DND-41 (cell line): ENCODE results near the gene MTPN.

Source experiments
- ATAC-seq: fragments of 200-7000 bp; cut with Tn5 transposase; 3 replicates; pipeline ENCODE4 v1.9.1; 2021; ENCODE audit warnings: low read depth; ENCODE audit not compliant: insufficient read depth
- DNase-seq: peaks from one replicate; pipeline ENCODE4 v3.0.0-alpha.2; 2020
- H2AFZ ChIP-seq: 2 replicates; pipeline ENCODE4 v1.6.0; 2012; ENCODE audit warnings: low read depth, low read length
- H3K27ac ChIP-seq: 2 replicates; pipeline ENCODE4 v1.5.1; 2012; ENCODE audit warnings: low read length, inconsistent platforms
- H3K27me3 ChIP-seq: fragments of 200-600 bp; sonication (generic); 2 replicates; pipeline ENCODE4 v1.6.0; 2012; ENCODE audit warnings: low read length, mild to moderate bottlenecking, inconsistent platforms; ENCODE audit not compliant: insufficient read depth, poor library complexity
- H3K36me3 ChIP-seq: 2 replicates; pipeline ENCODE4 v1.5.1; 2012; ENCODE audit warnings: low read length, inconsistent platforms; ENCODE audit not compliant: insufficient read depth
- H3K4me1 ChIP-seq: 2 replicates; pipeline ENCODE4 v1.5.1; 2012; ENCODE audit warnings: mild to moderate bottlenecking, low read length; ENCODE audit not compliant: insufficient read depth
- H3K4me2 ChIP-seq: 2 replicates; pipeline ENCODE4 v1.6.0; 2012; ENCODE audit warnings: mild to moderate bottlenecking, moderate library complexity, low read length, inconsistent platforms; ENCODE audit not compliant: insufficient read depth
- H3K4me3 ChIP-seq, 2 experiments: fragments of 200-600 bp in 1 of 2; shearing (Covaris generic) in 1 of 2; 2 replicates each; pipeline ENCODE4 v1.5.1; 2012 to 2016; ENCODE audit warnings: inconsistent platforms in 2 of 2, low read length in 2 of 2, mild to moderate bottlenecking in 2 of 2, low read depth in 1 of 2, moderate library complexity in 1 of 2
- H3K79me2 ChIP-seq: 2 replicates; pipeline ENCODE4 v1.6.0; 2012; ENCODE audit warnings: low read length, inconsistent platforms; ENCODE audit not compliant: insufficient read depth
- H3K9ac ChIP-seq: 2 replicates; pipeline ENCODE4 v1.6.0; 2012; ENCODE audit warnings: low read depth, mild to moderate bottlenecking, inconsistent platforms, low read length, moderate library complexity
- H3K9me3 ChIP-seq: 2 replicates; pipeline ENCODE4 v1.5.1; 2012; ENCODE audit warnings: low read length, moderate library complexity, mild to moderate bottlenecking, inconsistent platforms; ENCODE audit not compliant: insufficient read depth, severe bottlenecking
- H4K20me1 ChIP-seq: 2 replicates; pipeline ENCODE4 v1.6.0; 2012; ENCODE audit warnings: low read length; ENCODE audit not compliant: insufficient read depth
- CTCF ChIP-seq: IDR thresholded peaks from 2 replicates; pipeline ENCODE4 v1.5.1; 2012; ENCODE audit warnings: borderline replicate concordance, low read length, moderate library complexity, mild to moderate bottlenecking; ENCODE audit not compliant: poor library complexity, severe bottlenecking; ENCODE audit errors: extremely low read depth
- EZH2 ChIP-seq: IDR thresholded peaks from 3 replicates; pipeline ENCODE4 v1.6.1; 2012; ENCODE audit warnings: borderline replicate concordance, low read depth, mild to moderate bottlenecking, moderate library complexity, low read length, inconsistent platforms; ENCODE audit not compliant: severe bottlenecking

MTPN gene

GRCh38 chr7:135910393-135911036, 66.6 kb downstream of the MTPN start:
- TF ChIP-seq EZH2 = no peak
- TF ChIP-seq CTCF = no peak
- Histone ChIP-seq H3K9me3 (no peaks in the 10 kb centered on the region), H3K27me3 (no peaks in the 10 kb centered on the region), H3K27ac (no peak overlapping the region), H3K36me3 (no peaks in the 10 kb centered on the region), H3K4me1 (no peaks in the 10 kb centered on the region), H4K20me1 (no peaks in the 10 kb centered on the region), H3K4me3 (no peak overlapping the region), H3K9ac (no peak overlapping the region), H3K79me2 (no peaks in the 10 kb centered on the region), H3K4me2 (no peak overlapping the region), H2AFZ (no peak overlapping the region)
- ATAC-seq (no peak), DNase-seq (no peak)

GRCh38 chr7:135905858-135906257, 71.3 kb downstream of the MTPN start:
- no peak overlapping the region for H3K4me3 ChIP-seq
- no peak overlapping the region for H3K4me2 ChIP-seq
- H3K79me2 ChIP-seq = no peaks in the 10 kb centered on the region
- no peaks in the 10 kb centered on the region for H3K36me3 ChIP-seq
- TF ChIP-seq EZH2 = no peak
- TF ChIP-seq CTCF = no peak
- H3K4me1 ChIP-seq = no peaks in the 10 kb centered on the region
- H3K9ac ChIP-seq = no peak overlapping the region
- H3K9me3 ChIP-seq = no peaks in the 10 kb centered on the region
- H3K27ac ChIP-seq = no peak overlapping the region
- ATAC-seq (no peak), DNase-seq (no peak)
- no peak overlapping the region for H2AFZ ChIP-seq
- no peaks in the 10 kb centered on the region for H3K27me3 ChIP-seq
- H4K20me1 ChIP-seq = no peaks in the 10 kb centered on the region

- DNase-seq (no peak), ATAC-seq (peak; percentile 39; the same call in 1 of the 3 replicates)
- Histone ChIP-seq H3K79me2 (no peaks in the 10 kb centered on the region), H3K4me1 (no peaks in the 10 kb centered on the region), H3K27ac (no peak overlapping the region), H3K4me2 (no peak overlapping the region), H3K27me3 (no peaks in the 10 kb centered on the region), H4K20me1 (no peaks in the 10 kb centered on the region), H3K9ac (no peak overlapping the region), H3K36me3 (no peaks in the 10 kb centered on the region), H3K4me3 (no peak overlapping the region), H3K9me3 (no peaks in the 10 kb centered on the region), H2AFZ (no peak overlapping the region)
- TF ChIP-seq EZH2 = no peak
- TF ChIP-seq CTCF = no peak
These were observed 71.8 kb downstream of the MTPN start for GRCh38 chr7:135905355-135905754.
